ENCODE measurements around the gene SMURF1.

Gene SMURF1

GRCh38 chr7:99141841-99142726 lies 1.8 kb downstream of the SMURF1 start:
- peak; percentile 63 for DNase-seq (ENCODE audit: low spot score)

- DNase-seq (ENCODE audit: low spot score): no peak
Measured at GRCh38 chr7:99141334-99141733, 2.6 kb downstream of the SMURF1 start.

- DNase-seq (ENCODE audit: low spot score): no peak
Measured at GRCh38 chr7:99140813-99141212, 3.1 kb downstream of the SMURF1 start.

- DNase-seq (ENCODE audit: low spot score): no peak
Measured at GRCh38 chr7:99139036-99139435, 4.9 kb downstream of the SMURF1 start.

GRCh38 chr7:99137411-99138180 lies 6.3 kb downstream of the SMURF1 start:
- DNase-seq (ENCODE audit: low spot score): no peak

- no peak for DNase-seq (ENCODE audit: low spot score)
Measured at GRCh38 chr7:99135938-99136337, 8.0 kb downstream of the SMURF1 start.

- no peak for DNase-seq (ENCODE audit: low spot score)
Measured at GRCh38 chr7:99133766-99134564, 9.9 kb downstream of the SMURF1 start.

- no peak for DNase-seq (ENCODE audit: low spot score)
Measured at GRCh38 chr7:99132595-99133321, 11.2 kb downstream of the SMURF1 start.

GRCh38 chr7:99131290-99131689 lies 12.6 kb downstream of the SMURF1 start:
- DNase-seq (ENCODE audit: low spot score): no peak

- no peak for DNase-seq (ENCODE audit: low spot score)
Measured at GRCh38 chr7:99129536-99129935, 14.4 kb downstream of the SMURF1 start.

- DNase-seq (ENCODE audit: low spot score): no peak
Measured at GRCh38 chr7:99129001-99129400, 14.9 kb downstream of the SMURF1 start.

GRCh38 chr7:99128076-99128950 lies 15.6 kb downstream of the SMURF1 start:
- DNase-seq (ENCODE audit: low spot score): no peak

GRCh38 chr7:99127636-99128035 lies 16.3 kb downstream of the SMURF1 start:
- no peak for DNase-seq (ENCODE audit: low spot score)

- no peak for DNase-seq (ENCODE audit: low spot score)
Measured at GRCh38 chr7:99126921-99127553, 16.9 kb downstream of the SMURF1 start.

GRCh38 chr7:99125505-99125865 lies 18.4 kb downstream of the SMURF1 start:
- DNase-seq (ENCODE audit: low spot score): no peak

GRCh38 chr7:99124751-99125504 lies 19.0 kb downstream of the SMURF1 start:
- DNase-seq (ENCODE audit: low spot score): no peak

- peak; percentile 71 for DNase-seq (ENCODE audit: low spot score)
Measured at GRCh38 chr7:99124236-99124635, 19.7 kb downstream of the SMURF1 start.

- DNase-seq (ENCODE audit: low spot score): no peak
Measured at GRCh38 chr7:99123571-99124033, 20.3 kb downstream of the SMURF1 start.

GRCh38 chr7:99122762-99123161 lies 21.1 kb downstream of the SMURF1 start:
- DNase-seq (ENCODE audit: low spot score): no peak
